ENCODE measurements around the gene DOCK1.

Gene DOCK1

GRCh38 chr10:127408112-127408710 is 503.0 kb downstream of the DOCK1 start:
- Mint-ChIP-seq H3K4me3 (no peak overlapping the region), H3K27me3 (no peaks in the 10 kb centered on the region), H3K27ac (no peak overlapping the region), H3K9me3 (no peaks in the 10 kb centered on the region), H3K4me1 (no peaks in the 10 kb centered on the region), H3K36me3 (no peaks in the 10 kb centered on the region)
- CTCF ChIA-PET = no interaction called here
- no peak for DNase-seq

GRCh38 chr10:127408733-127409132 is 503.5 kb downstream of the DOCK1 start:
- H3K9me3 Mint-ChIP-seq = no peaks in the 10 kb centered on the region
- H3K36me3 Mint-ChIP-seq = no peaks in the 10 kb centered on the region
- no peak overlapping the region for H3K4me3 Mint-ChIP-seq
- CTCF ChIA-PET = no interaction called here
- no peaks in the 10 kb centered on the region for H3K4me1 Mint-ChIP-seq
- DNase-seq = no peak
- H3K27me3 Mint-ChIP-seq = no peaks in the 10 kb centered on the region
- H3K27ac Mint-ChIP-seq = no peak overlapping the region

- Mint-ChIP-seq H3K36me3 (no peaks in the 10 kb centered on the region), H3K4me1 (no peaks in the 10 kb centered on the region), H3K4me3 (no peak overlapping the region), H3K27me3 (no peaks in the 10 kb centered on the region), H3K9me3 (no peaks in the 10 kb centered on the region), H3K27ac (no peak overlapping the region)
- CTCF ChIA-PET = no interaction called here
- no peak for DNase-seq
These were observed 504.8 kb downstream of the DOCK1 start for GRCh38 chr10:127410030-127410429.

- Mint-ChIP-seq H3K27ac (no peak overlapping the region), H3K27me3 (no peaks in the 10 kb centered on the region), H3K4me3 (no peak overlapping the region), H3K4me1 (no peaks in the 10 kb centered on the region), H3K9me3 (no peaks in the 10 kb centered on the region), H3K36me3 (no peaks in the 10 kb centered on the region)
- CTCF ChIA-PET = no interaction called here
- DNase-seq = no peak
These were observed 505.8 kb downstream of the DOCK1 start for GRCh38 chr10:127411062-127411461.

- H3K9me3 Mint-ChIP-seq = no peaks in the 10 kb centered on the region
- DNase-seq = no peak
- CTCF ChIA-PET = no interaction called here
These were observed 508.1 kb downstream of the DOCK1 start for GRCh38 chr10:127413326-127413725.

GRCh38 chr10:127414024-127414423 is 508.8 kb downstream of the DOCK1 start:
- Mint-ChIP-seq H3K27me3 (no peaks in the 10 kb centered on the region), H3K9me3 (no peaks in the 10 kb centered on the region), H3K36me3 (no peaks in the 10 kb centered on the region), H3K4me3 (no peak overlapping the region), H3K27ac (no peak overlapping the region), H3K4me1 (no peaks in the 10 kb centered on the region)
- CTCF ChIA-PET = no interaction called here
- no peak for DNase-seq

More at GRCh38 chr10:127413326-127413725, 508.1 kb downstream of the DOCK1 start:
- Mint-ChIP-seq H3K4me3 (no peak overlapping the region), H3K4me1 (no peaks in the 10 kb centered on the region), H3K36me3 (no peaks in the 10 kb centered on the region), H3K27me3 (no peaks in the 10 kb centered on the region), H3K27ac (no peak overlapping the region)

- Mint-ChIP-seq H3K9me3 (no peaks in the 10 kb centered on the region), H3K4me1 (no peaks in the 10 kb centered on the region), H3K27ac (no peak overlapping the region), H3K4me3 (no peak overlapping the region), H3K27me3 (no peaks in the 10 kb centered on the region), H3K36me3 (no peaks in the 10 kb centered on the region)
- CTCF ChIA-PET = no interaction called here
- no peak for DNase-seq
These were observed 509.9 kb downstream of the DOCK1 start for GRCh38 chr10:127415116-127415515.

- no peaks in the 10 kb centered on the region for H3K36me3 Mint-ChIP-seq
These were observed 510.8 kb downstream of the DOCK1 start for GRCh38 chr10:127415901-127416581.

GRCh38 chr10:127417031-127417430 is 511.8 kb downstream of the DOCK1 start:
- Mint-ChIP-seq H3K4me3 (no peak overlapping the region), H3K4me1 (no peaks in the 10 kb centered on the region), H3K9me3 (no peaks in the 10 kb centered on the region), H3K27me3 (no peaks in the 10 kb centered on the region), H3K36me3 (no peaks in the 10 kb centered on the region), H3K27ac (no peak overlapping the region)
- CTCF ChIA-PET = no interaction called here
- no peak for DNase-seq

More at GRCh38 chr10:127415901-127416581, 510.8 kb downstream of the DOCK1 start:
- no peak overlapping the region for H3K4me3 Mint-ChIP-seq
- no peaks in the 10 kb centered on the region for H3K4me1 Mint-ChIP-seq
- H3K9me3 Mint-ChIP-seq = no peaks in the 10 kb centered on the region
- H3K27me3 Mint-ChIP-seq = no peaks in the 10 kb centered on the region
- no peak overlapping the region for H3K27ac Mint-ChIP-seq
- CTCF ChIA-PET = no interaction called here
- DNase-seq = no peak

- Mint-ChIP-seq H3K4me3 (no peak overlapping the region), H3K27me3 (no peaks in the 10 kb centered on the region), H3K27ac (no peak overlapping the region), H3K9me3 (no peaks in the 10 kb centered on the region), H3K36me3 (no peaks in the 10 kb centered on the region), H3K4me1 (no peaks in the 10 kb centered on the region)
- CTCF ChIA-PET = no interaction called here
- no peak for DNase-seq
These were observed 512.6 kb downstream of the DOCK1 start for GRCh38 chr10:127417686-127418401.

- H3K4me1 Mint-ChIP-seq = no peaks in the 10 kb centered on the region
- DNase-seq = no peak
- CTCF ChIA-PET = no interaction called here
- no peaks in the 10 kb centered on the region for H3K36me3 Mint-ChIP-seq
- no peaks in the 10 kb centered on the region for H3K27me3 Mint-ChIP-seq
- no peak overlapping the region for H3K27ac Mint-ChIP-seq
- H3K4me3 Mint-ChIP-seq = no peak overlapping the region
- H3K9me3 Mint-ChIP-seq = no peaks in the 10 kb centered on the region
These were observed 513.4 kb downstream of the DOCK1 start for GRCh38 chr10:127418536-127419168.

GRCh38 chr10:127420138-127420684 is 515.0 kb downstream of the DOCK1 start:
- DNase-seq = no peak
- H3K27me3 Mint-ChIP-seq = no peaks in the 10 kb centered on the region
- no peak overlapping the region for H3K4me3 Mint-ChIP-seq
- CTCF ChIA-PET = no interaction called here
- H3K36me3 Mint-ChIP-seq = no peaks in the 10 kb centered on the region
- no peaks in the 10 kb centered on the region for H3K9me3 Mint-ChIP-seq
- no peak overlapping the region for H3K27ac Mint-ChIP-seq
- no peaks in the 10 kb centered on the region for H3K4me1 Mint-ChIP-seq

GRCh38 chr10:127423218-127423915 is 518.1 kb downstream of the DOCK1 start:
- Mint-ChIP-seq H3K9me3 (no peaks in the 10 kb centered on the region), H3K27ac (no peak overlapping the region), H3K4me1 (no peaks in the 10 kb centered on the region), H3K27me3 (no peaks in the 10 kb centered on the region), H3K36me3 (no peaks in the 10 kb centered on the region), H3K4me3 (no peak overlapping the region)
- DNase-seq = no peak
- CTCF ChIA-PET = no interaction called here

GRCh38 chr10:127424594-127425264 is 519.5 kb downstream of the DOCK1 start:
- Mint-ChIP-seq H3K4me1 (no peaks in the 10 kb centered on the region), H3K36me3 (no peaks in the 10 kb centered on the region), H3K9me3 (no peaks in the 10 kb centered on the region), H3K27ac (no peak overlapping the region), H3K4me3 (no peak overlapping the region), H3K27me3 (no peaks in the 10 kb centered on the region)
- DNase-seq = no peak
- CTCF ChIA-PET = no interaction called here
